ENCODE data around the gene FES.

Gene FES

DNA sequence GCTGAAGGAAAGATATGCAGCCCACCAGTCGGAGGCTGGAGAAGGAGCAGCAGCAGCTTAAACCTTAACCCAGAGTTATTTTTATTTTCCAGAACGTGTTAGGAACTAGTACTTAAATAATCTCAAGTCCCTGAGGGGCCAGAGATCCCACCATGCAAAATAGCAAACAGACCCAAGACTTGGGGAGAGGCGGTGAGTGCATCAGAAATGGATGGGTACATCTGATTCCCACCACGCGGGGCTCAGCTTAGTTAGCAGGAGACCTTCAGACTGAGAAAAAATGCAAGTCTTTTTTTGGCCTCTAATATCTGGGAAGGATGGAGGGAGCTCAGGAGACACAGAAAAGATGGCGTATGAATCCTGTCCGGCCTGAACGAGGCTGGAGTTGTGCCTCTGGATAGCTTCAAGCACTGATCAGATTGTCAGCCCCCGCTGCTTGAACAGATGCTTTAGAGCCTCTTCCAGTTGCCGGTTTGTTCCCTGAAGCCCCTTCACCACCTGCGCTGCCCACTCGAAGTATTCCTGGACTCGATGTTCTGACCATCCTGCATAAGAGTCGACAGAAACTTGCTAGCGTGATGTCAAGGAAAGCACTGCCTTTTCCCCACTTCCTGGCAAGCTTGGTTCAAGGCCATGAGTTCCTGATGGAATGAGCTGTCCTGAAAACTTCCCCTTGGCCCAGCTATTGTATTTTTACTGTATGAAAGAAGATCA is 46.7 kb downstream of the FES start:
- no peak for DNase-seq (ENCODE audit: low read depth, low spot score)

- DNase-seq (ENCODE audit: low read depth, low spot score): no peak
Measured at GRCh38 chr15:90931575-90931827, 47.2 kb downstream of the FES start.

- DNase-seq (ENCODE audit: low read depth, low spot score): peak; percentile 95
Measured at GRCh38 chr15:90931828-90932659, 47.7 kb downstream of the FES start, which contains the start of gene HDDC3. Gene HDDC3, minus strand, starts transcription at chr15:90932549. Its CDS starts 9 bp downstream, at chr15:90932540.

DNA sequence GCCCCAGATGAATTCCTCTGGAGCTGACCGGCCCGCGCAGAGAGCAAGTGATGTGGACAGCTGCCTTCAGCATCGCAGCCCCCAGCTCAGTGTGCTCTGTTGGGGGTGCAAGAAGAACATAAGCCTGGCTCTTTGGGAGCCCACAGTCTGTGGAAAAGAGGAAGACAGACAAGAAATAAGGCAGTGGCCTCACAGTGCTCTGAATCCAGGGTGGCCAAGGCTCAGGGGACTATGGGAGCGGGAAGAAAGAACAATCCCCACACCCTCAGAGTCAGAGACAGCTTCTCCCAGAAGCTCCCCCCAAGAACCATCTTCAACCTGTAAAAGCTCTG is 48.3 kb downstream of the FES start:
- no peak for DNase-seq (ENCODE audit: low read depth, low spot score)

DNA sequence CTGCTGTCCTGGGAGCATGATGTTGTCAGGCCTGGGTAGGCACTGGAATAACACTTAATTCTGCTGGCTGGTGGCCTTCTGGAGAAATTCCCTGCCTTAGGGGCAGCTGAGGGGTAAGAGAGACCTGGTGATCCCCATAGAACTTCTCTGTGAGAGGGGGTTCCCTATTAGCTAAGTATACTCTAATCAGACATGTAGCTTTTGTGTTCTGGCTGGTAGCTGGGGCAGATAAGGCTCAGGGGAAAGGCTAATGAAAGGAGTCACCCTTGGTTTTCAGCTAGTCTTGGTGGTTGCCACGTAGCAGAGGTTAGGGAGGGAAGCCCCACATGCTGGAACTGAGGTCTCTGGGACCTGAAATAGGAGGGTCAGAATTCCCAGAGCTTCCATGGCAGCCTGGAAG is 49.0 kb downstream of the FES start:
- DNase-seq (ENCODE audit: low read depth, low spot score): no peak

DNA sequence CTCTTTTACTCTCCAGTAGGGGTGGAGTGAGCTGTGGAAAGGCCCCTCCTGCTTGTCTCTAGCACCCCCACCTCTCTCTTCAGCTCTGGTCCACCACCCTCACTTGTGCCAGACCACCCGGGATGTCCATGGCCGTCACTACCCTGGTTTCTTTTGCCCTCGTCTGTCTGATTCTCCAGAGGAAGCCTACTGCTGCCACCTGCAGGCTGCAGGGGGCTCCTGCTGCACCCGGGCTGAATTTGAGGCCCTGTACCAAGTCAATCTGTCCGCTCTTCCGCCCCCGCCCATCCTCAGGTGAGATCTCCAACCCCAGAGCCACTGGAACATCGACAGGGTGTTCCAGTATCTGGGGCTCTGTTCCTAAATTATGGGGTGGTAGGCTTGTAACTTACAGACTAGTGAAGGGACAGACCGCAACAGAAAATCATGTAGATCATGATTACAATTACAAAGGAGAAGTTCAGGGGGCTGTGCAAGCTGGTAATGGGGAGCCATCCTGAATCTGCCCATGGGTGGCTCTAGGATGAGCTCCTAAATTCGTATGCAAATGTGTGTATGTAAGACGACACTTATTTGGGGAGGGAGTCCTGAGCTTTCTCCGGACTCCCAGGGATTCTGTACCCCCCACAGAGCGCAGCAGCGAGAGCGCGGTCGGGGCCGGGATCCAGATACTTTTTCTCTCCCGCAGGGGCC is 50.1 kb downstream of the FES start:
- DNase-seq (ENCODE audit: low read depth, low spot score): peak; percentile 93

GRCh38 chr15:90934949-90935751 is 50.8 kb downstream of the FES start, which contains the start of gene UNC45A:
Gene UNC45A, plus strand, starts transcription at chr15:90935285. Its CDS starts 40 bp downstream, at chr15:90935325.
- DNase-seq (ENCODE audit: low read depth, low spot score): peak; percentile 96

DNA sequence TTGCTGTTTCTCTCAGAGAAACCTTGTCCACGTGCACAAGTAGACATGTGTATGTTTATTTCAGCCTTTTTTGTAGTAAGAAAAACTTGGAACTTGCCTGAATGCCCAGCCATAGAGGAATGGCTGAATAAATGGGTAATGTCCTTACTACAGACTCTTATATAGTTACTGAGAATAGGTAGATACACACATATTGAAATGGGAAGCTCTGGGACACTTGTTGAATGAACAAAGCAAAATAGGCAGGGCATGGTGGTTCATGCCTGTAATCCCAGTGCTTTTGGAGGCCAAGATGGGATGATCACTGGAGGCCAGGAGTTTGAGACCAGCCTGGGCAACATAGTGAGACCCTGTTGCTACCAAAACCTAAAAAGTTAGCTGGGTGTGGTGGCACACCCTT is 52.5 kb downstream of the FES start:
- no peak for DNase-seq (ENCODE audit: low read depth, low spot score)

DNA sequence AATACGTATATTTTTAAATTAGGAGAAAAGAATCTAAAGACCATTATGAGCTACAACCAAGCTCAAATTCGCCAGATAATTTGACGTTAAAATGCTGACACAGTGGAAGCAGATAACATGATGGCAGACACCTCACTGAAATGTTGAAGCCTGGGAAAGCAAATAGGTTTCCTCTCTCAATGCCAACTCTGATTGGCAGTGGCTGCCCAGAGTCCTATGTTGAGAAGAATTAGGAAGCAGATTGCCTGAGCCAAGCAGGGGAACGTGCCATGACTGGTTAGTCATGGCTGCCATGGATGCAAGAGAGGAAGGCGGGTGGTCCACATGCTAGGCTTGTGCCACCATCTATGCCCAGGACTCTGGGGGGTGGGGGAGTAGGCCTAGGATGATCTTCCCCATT is 54.0 kb downstream of the FES start:
- no peak for DNase-seq (ENCODE audit: low read depth, low spot score)

GRCh38 chr15:90939756-90940155 is 55.5 kb downstream of the FES start:
- DNase-seq (ENCODE audit: low read depth, low spot score): no peak

DNA sequence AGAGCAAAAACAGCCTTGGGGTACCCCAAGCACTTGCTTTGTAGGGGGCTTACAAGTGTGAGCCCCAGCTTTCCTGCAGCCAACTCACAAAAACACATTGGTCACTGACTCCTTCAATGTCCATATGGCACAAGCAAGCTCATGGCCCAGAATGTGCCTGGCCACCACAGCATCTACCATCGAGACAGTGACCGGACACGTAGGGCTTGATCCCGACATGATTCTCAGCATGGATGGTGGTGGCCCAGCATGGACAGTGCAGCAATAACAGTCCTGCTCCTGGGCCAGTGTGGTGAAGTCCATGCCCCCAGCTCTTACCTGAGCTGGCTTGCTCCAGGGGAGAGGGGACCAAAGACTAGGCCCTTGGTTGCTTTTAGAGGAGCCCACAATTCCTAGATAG is 56.7 kb downstream of the FES start:
- DNase-seq (ENCODE audit: low read depth, low spot score): no peak

- no peak for DNase-seq (ENCODE audit: low read depth, low spot score)
Measured at GRCh38 chr15:90942354-90943120, 58.2 kb downstream of the FES start.

DNA sequence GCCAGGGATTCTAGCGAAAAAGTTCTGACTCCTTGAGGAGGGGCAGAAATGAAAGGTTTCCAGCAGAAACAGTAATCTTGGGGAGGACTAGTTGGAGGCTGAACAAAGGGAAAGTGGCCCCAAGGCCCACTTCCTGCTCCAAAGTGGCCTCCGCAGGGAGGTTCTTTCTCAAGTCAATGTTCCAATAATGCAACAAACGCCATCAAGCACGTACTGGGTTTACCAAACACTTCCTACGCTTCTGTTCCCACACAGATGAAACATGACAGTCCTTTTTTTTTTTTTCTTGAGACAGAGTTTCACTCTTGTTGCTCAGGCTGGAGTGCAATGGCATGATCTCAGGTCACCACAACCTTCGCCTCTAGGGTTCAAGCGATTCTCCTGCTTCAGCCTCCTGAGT is 60.8 kb downstream of the FES start:
- no peak for DNase-seq (ENCODE audit: low read depth, low spot score)

Measured in ELF-1 (cell line).